Measurements from ENCODE around the gene EME1.
"Not testable (repeated sequence)": the region's sequence is repeated elsewhere in the genome, so short reads cannot be mapped to it uniquely, and the experiment has no call there.

DNA sequence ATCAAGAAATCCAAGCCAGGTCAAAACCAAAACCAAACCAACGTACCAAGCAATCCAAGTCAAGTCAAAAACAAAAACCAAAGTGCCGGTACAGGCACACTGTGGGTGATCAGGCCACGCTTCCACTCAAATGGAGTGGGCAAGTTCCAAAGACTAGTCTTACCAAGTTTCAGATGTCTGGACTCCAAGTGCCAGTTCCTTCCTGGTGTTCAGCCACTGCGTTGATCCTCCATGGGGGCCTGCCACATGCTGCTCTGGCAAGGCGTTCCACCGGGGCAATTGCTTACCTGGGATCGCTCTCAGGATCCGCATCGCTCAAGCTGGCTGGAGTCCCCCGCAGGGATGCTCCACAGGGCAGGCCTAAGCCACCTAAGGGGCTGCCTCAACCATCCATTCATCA lies 46.5 kb downstream of the EME1 start:
- not testable (repeated sequence) for TF ChIP-seq POLR2A (IDR thresholded peaks at IDR 0.05)
- TF ChIP-seq, protein P1, sequence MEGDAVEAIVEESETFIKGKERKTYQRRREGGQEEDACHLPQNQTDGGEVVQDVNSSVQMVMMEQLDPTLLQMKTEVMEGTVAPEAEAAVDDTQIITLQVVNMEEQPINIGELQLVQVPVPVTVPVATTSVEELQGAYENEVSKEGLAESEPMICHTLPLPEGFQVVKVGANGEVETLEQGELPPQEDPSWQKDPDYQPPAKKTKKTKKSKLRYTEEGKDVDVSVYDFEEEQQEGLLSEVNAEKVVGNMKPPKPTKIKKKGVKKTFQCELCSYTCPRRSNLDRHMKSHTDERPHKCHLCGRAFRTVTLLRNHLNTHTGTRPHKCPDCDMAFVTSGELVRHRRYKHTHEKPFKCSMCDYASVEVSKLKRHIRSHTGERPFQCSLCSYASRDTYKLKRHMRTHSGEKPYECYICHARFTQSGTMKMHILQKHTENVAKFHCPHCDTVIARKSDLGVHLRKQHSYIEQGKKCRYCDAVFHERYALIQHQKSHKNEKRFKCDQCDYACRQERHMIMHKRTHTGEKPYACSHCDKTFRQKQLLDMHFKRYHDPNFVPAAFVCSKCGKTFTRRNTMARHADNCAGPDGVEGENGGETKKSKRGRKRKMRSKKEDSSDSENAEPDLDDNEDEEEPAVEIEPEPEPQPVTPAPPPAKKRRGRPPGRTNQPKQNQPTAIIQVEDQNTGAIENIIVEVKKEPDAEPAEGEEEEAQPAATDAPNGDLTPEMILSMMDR (IDR thresholded peaks at IDR 0.05) = not testable (repeated sequence)

Data from prostate gland (tissue), 2 donors.